HT-29 (cell line): ENCODE measurements around the gene RAB7B. TPM values are rescaled to one million over a fixed set of nuclear protein-coding genes. Genes with fewer than 3 reads are reported as not detected.

ENCODE experiments used
- DNase-seq: peaks from one replicate; pipeline ENCODE4 v3.0.0-alpha.2; 2015; ENCODE audit warnings: low spot score
- total RNA-seq: library from RNA; depleted of rRNA; stranded (reverse); fragments of >200 nt; shearing (Covaris generic); gene quantifications from 2 replicates; pipeline ENCODE4 v1.2.3, GENCODE V29; 2014

The RAB7B gene
- total RNA-seq, 1 experiment from 2014 or later = 9.0 TPM

DNA sequence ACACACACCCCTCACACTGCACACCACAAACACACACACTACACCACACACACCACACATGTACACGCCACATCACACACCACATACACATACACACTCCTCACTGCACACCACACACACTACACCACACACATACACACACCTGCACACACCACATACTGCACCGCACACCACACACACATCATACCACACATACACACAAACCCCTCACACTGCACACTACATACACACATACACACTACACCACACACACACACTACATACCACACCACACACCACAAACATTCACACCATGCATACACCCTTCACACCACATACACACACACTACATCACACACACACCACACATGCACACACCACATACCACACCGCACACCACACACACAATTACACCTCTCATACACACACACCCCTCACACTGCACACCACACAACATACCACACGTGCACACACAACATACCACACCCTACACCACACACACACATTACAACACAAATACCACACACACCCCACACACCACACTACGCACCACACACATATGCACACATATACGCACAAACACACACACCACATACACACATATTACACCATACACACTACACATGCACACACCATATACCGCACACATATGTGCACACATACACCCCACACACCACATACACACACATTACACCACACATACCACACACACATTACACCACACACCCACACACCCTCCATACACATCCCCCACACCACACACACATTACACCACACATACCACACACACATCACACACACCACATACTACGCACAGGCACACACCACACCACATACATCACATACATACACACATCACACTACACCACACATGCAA is 29.6 kb downstream of the RAB7B start:
- DNase-seq = no peak

GRCh38 chr1:205972491-205973168 is 30.6 kb downstream of the RAB7B start:
- no peak for DNase-seq

- DNase-seq = no peak
These were observed 31.1 kb downstream of the RAB7B start for GRCh38 chr1:205972081-205972480.

- DNase-seq = no peak
These were observed 32.1 kb downstream of the RAB7B start for GRCh38 chr1:205971082-205971481.

DNA sequence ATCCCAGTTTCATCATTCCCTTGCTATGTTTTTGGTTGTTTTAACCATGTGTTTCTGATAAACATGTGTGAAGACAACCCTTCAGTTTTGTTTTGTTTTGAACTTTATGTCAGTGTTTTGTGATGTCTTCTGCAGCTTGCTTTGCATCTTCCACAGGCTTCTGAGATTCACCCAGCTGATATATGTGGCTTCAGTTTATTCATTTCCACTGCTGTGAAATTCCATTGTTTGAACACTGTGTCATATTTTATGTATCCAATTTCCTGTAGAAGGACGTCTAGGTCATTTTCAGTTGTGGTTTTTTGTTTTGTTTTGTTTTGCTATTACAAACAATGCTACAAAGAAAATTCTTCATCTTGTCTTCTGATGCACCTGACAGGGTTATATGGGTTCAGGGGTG is 32.7 kb downstream of the RAB7B start:
- no peak for DNase-seq

- no peak for DNase-seq
These were observed 34.0 kb downstream of the RAB7B start for GRCh38 chr1:205969229-205969628.

- no peak for DNase-seq
These were observed 35.5 kb downstream of the RAB7B start for GRCh38 chr1:205967554-205968335.

- no peak for DNase-seq
These were observed 37.9 kb downstream of the RAB7B start for GRCh38 chr1:205965036-205965884.

DNA sequence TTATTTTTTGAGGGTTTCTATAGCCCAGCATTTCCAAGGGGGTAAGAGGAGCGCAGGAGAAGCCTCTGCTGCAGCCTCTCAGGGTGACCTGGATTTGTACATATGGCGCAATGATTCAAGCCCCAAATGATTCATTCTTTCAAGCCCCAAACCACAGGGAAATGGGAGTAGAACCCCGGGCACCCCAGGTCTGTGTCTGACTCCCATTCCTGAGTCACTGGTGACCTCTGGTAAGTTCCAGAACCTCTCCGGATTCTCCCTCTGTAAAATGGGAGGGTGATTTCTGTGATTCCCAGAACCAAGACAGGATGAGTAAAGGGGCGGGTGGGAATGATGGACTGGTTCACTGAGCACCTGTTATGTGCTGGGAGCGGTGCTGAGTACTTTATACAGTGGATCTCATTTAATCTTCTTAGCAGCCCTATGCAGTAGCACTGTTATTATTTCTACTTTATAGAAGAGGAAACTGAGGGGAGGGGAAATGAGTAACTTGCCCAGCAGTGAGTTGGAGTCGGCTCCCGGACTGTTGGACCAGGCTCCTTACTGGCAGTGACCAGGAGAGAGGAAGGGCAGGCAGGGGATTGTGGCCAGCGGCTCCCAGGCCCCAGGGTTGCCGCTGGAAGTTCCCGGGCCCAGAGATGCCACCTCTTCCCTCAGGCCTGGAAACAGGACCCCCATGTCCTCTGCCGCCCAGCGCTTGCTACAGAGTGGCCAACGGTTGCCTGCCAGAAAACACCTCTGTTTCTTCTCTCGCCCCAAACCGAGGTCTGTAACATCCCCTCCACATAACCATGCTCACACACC is 39.6 kb downstream of the RAB7B start:
- DNase-seq = no peak

DNA sequence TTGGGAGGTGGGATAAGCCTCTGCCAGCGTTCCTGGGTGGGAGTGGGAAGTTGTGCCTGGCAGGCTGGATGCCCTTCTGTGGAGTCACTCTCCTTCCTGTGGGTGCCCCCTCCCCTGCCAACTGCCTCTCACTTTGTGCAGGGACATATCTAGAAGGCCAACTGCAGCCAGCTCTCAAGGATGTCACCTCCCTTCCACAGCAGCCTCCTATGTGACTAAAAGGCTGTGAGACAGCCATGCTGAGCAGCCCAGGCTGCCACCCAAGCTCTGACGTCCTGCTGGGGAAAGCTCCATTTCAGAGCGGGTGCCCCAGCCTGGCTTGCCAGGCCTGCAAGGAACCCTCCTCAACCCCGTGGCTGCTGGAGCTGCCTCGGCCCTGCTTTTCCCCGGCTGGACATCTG is 40.4 kb downstream of the RAB7B start:
- DNase-seq = no peak

- DNase-seq = no peak
These were observed 41.0 kb downstream of the RAB7B start for GRCh38 chr1:205961991-205962820.

DNA sequence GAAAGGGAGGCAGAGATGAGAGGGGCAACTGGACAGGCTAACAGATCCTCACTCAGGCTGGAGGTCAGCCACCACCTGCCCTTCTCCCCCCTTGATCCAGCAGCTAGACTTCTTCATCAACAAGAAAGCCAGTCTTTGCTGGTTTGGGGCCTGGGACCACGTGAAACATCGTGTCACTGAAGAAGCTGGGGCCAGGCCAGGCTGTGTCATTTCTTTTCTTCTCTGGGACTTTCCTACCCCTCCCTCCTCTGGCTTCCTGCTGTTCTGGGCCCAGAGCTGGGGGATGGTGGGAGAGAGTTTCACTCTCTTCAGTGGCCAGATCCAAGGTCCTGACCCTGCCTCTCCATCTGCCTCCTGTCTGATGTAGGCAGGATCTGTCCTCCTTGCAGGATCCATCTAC is 41.8 kb downstream of the RAB7B start:
- DNase-seq = no peak

DNA sequence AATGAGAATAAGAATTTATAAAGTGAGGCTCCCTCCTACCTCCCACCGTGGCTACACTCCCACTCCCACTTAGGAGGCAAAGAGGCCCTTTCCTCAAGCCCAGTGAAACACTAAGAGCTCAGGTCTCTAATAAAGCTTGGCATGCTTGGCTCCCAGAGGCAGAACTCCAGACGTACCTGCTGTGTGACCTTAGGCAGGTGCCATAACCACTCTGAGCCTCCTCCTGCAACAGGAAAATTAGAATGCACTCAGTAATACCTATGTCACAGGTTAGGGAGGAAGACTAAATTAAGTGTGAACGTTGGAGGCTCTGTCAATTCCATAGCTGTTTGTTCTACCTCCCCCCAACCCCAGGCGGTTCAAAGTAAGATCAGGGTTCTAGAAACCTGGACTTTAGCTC is 43.4 kb downstream of the RAB7B start:
- DNase-seq = no peak

- no peak for DNase-seq
These were observed 47.7 kb downstream of the RAB7B start for GRCh38 chr1:205955499-205955898.

- no peak for DNase-seq
These were observed 48.3 kb downstream of the RAB7B start for GRCh38 chr1:205954819-205955404.

DNA sequence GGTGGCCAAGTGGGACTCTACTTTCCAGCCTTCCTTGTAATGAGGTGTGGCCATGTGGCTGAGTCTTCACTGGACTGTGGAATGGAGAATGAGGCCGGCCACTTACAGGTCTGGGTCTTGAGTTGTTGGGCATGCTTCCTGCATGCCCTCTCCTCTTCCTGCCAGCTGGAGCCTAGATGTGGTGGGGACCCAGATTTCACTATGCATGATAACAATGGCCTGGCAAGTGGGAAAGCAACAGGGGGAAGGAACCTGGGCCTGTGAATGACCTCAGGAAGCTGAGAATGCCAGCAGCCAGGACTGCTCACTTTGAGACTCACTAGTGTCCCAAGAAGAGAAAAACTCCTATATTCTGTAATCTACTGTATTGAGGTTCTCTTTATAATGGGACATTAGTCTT is 51.4 kb downstream of the RAB7B start:
- no peak for DNase-seq

DNA sequence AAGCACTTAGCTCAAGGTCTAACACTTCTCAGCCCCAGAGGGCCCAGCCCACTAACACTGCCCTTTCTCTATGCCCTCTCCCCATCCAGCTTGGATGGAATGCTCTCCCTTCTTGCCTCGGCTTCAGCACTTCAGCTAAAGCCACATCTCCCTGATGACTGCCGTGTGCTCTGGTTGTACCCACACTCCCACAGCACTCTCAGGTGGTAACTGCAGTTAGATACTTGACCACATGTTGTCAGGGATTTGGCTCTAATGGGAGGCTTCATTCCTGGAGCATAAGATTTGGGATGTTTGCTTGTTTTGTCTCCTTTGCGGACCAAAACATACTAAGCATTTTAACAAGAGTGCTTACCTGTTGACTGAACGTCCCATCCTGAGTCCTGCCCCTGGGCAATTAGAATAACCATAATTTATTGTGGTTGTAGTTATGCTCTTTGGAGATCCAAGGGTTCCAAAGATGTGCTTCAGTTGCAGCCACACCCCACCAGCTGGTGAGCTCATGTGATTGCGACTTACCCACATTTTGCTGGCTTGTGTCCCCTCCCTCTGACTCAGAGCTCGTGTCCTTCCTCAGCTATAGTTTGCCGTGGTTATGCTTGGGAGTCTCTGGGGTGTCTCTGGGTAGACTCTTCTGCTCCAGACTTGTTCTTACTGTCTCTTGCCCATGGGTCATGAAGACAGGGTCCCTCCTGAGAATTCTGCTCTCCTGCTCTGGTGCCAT is 52.2 kb downstream of the RAB7B start:
- no peak for DNase-seq

- no peak for DNase-seq
These were observed 52.9 kb downstream of the RAB7B start for GRCh38 chr1:205950280-205950679.

GRCh38 chr1:205949753-205950152 is 53.4 kb downstream of the RAB7B start:
- no peak for DNase-seq
